HCT116 (cell line): ENCODE measurements around the gene ACTR6. TPM values are rescaled to one million over a fixed set of nuclear protein-coding genes. Genes with fewer than 3 reads are reported as not detected.

ENCODE experiments used
- ATAC-seq: fragments of 200-7000 bp; cut with Tn5 transposase; 2 replicates; pipeline ENCODE4 v1.9.1; 2020; ENCODE audit warnings: mild to moderate bottlenecking, moderate library complexity
- BruUV-seq: library from RNA; stranded (reverse); fragments of 400-500 nt; replicated peaks from 2 replicates; lab custom pipeline; 2021; lab: Mats Ljungman, UMichigan
- CTCF ChIA-PET: fragments of 300-600 bp; sonication (Branson Sonifier 250); formaldehyde crosslinking; loops from one replicate; lab custom pipeline; 2021; ENCODE audit warnings: antibody characterized with exemption; lab: Charles Lee
- POLR2A ChIA-PET: fragments of 300-600, 350-600 bp; sonication (Branson Sonifier 250); formaldehyde crosslinking; loops from one replicate; lab custom pipeline; 2021; ENCODE audit warnings: antibody characterized with exemption; lab: Charles Lee
- RAD21 ChIA-PET, 2 experiments: fragments of 300-600 bp; sonication (Branson Sonifier 250); formaldehyde crosslinking; loops; one replicate each; lab custom pipeline; 2023; ENCODE audit warnings: low total read pairs in 2 of 2; ENCODE audit not compliant: uncharacterized antibody in 2 of 2, unreplicated experiment in 2 of 2, low non-redundant PET in 1 of 2; lab: Charles Lee
- DNase-seq: peaks from one replicate; pipeline ENCODE4 v3.0.0-alpha.2; 2010; ENCODE audit warnings: low read depth, low spot score
- H2AFZ ChIP-seq: fragments of 200-600 bp; shearing (Covaris generic), sonication (generic); 2 replicates; pipeline ENCODE4 v1.6.1; 2017; ENCODE audit warnings: low read depth, mixed run types, mixed read lengths, antibody characterized with exemption, low read length; ENCODE audit not compliant: poor library complexity, severe bottlenecking
- H3K27ac ChIP-seq: 2 replicates; pipeline ENCODE4 v1.5.1; 2012; ENCODE audit warnings: low read depth, low read length
- H3K27me3 ChIP-seq: fragments of 200-600 bp; sonication (generic); 2 replicates; pipeline ENCODE4 v1.6.1; 2016; ENCODE audit warnings: mixed run types, low read length, mixed read lengths; ENCODE audit not compliant: insufficient read depth
- H3K36me3 ChIP-seq, 2 experiments: fragments of 200-500 bp in 1 of 2; fragments of 200-600 bp in 1 of 2; sonication (Bioruptor generic) in 1 of 2; sonication (generic) in 1 of 2; 2 replicates each; pipeline versions ENCODE4 v1.5.1 to v1.6.1; 2014 to 2016; ENCODE audit warnings: low read length in 2 of 2, inconsistent platforms in 1 of 2, mixed read lengths in 1 of 2, mixed run types in 1 of 2; ENCODE audit not compliant: insufficient read depth in 2 of 2, control insufficient read depth in 1 of 2
- H3K4me1 ChIP-seq, 2 experiments: fragments of 200-600 bp in 1 of 2; sonication (generic) in 1 of 2; 2 replicates each; pipeline versions ENCODE4 v1.5.1 to v1.6.1; 2012 to 2017; ENCODE audit warnings: low read length in 2 of 2, inconsistent platforms in 1 of 2, mild to moderate bottlenecking in 1 of 2, mixed read lengths in 1 of 2, mixed run types in 1 of 2, moderate library complexity in 1 of 2; ENCODE audit not compliant: insufficient read depth in 2 of 2, control insufficient read depth in 1 of 2
- H3K4me2 ChIP-seq: fragments of 200-600 bp; sonication (generic); 2 replicates; pipeline ENCODE4 v1.6.1; 2017; ENCODE audit warnings: mixed run types, low read length, mixed read lengths
- H3K4me3 ChIP-seq, 2 experiments: fragments of 200-600 bp in 1 of 2; sonication (generic) in 1 of 2; replicated peaks in 1 of 2; 2 replicates each; pipeline ENCODE4 v1.5.1; 2011 to 2016; ENCODE audit warnings: low read length in 2 of 2, control low read depth in 1 of 2, low read depth in 1 of 2, mild to moderate bottlenecking in 1 of 2, mixed read lengths in 1 of 2, mixed run types in 1 of 2
- H3K79me2 ChIP-seq: fragments of 200-600 bp; sonication (generic); 2 replicates; pipeline ENCODE4 v1.6.1; 2017; ENCODE audit warnings: mild to moderate bottlenecking, mixed run types, low read length, moderate library complexity, mixed read lengths; ENCODE audit not compliant: insufficient read depth
- H3K9ac ChIP-seq: fragments of 200-600 bp; sonication (generic); 2 replicates; pipeline ENCODE4 v1.6.1; 2016; ENCODE audit warnings: low read length, mixed read lengths
- H3K9me2 ChIP-seq: fragments of 200-600 bp; sonication (generic), shearing (Covaris generic); 2 replicates; pipeline ENCODE4 v1.6.1; 2017; ENCODE audit warnings: mixed run types, mild to moderate bottlenecking, moderate library complexity; ENCODE audit not compliant: insufficient read depth
- H3K9me3 ChIP-seq, 2 experiments: fragments of 200-500 bp in 1 of 2; fragments of 200-600 bp in 1 of 2; sonication (Bioruptor generic) in 1 of 2; sonication (generic) in 1 of 2; 2 replicates each; pipeline ENCODE4 v1.6.1; 2014 to 2017; ENCODE audit warnings: low read length in 2 of 2, mixed read lengths in 2 of 2, inconsistent platforms in 1 of 2, low read depth in 1 of 2, mild to moderate bottlenecking in 1 of 2, mixed run types in 1 of 2, moderate library complexity in 1 of 2; ENCODE audit not compliant: control insufficient read depth in 1 of 2, insufficient read depth in 1 of 2
- H4K20me1 ChIP-seq: fragments of 200-600 bp; sonication (generic), shearing (Covaris generic); 2 replicates; pipeline ENCODE4 v1.6.1; 2017; ENCODE audit warnings: mixed run types, mild to moderate bottlenecking, moderate library complexity; ENCODE audit not compliant: insufficient read depth
- CBX3 ChIP-seq: IDR thresholded peaks from 2 replicates; pipeline ENCODE4 v1.6.1; 2012; ENCODE audit warnings: low read depth
- CEBPB ChIP-seq: IDR thresholded peaks from 2 replicates; pipeline ENCODE4 v1.6.1; 2012; ENCODE audit warnings: low read depth
- EGR1 ChIP-seq: IDR thresholded peaks from 2 replicates; pipeline ENCODE4 v1.6.1; 2012; ENCODE audit warnings: low read depth
- ELF1 ChIP-seq: IDR thresholded peaks from 2 replicates; pipeline ENCODE4 v1.6.1; 2012; ENCODE audit warnings: low read depth, borderline replicate concordance
- EZH2phosphoT487 ChIP-seq: fragments of 200-600 bp; IDR thresholded peaks from 2 replicates; pipeline ENCODE4 v1.6.1; 2018; ENCODE audit warnings: antibody characterized with exemption, borderline replicate concordance
- FOSL1 ChIP-seq: IDR thresholded peaks from 2 replicates; pipeline ENCODE4 v1.6.1; 2012; ENCODE audit warnings: low read depth
- JUND ChIP-seq: IDR thresholded peaks from 2 replicates; pipeline ENCODE4 v1.6.1; 2012
- POLR2A ChIP-seq: IDR thresholded peaks from 2 replicates; pipeline ENCODE4 v1.7.0; 2011; ENCODE audit warnings: borderline replicate concordance; ENCODE audit not compliant: insufficient read depth, insufficient read length; ENCODE audit errors: extremely low read depth
- POLR2AphosphoS5 ChIP-seq: IDR thresholded peaks from 2 replicates; pipeline ENCODE4 v1.6.1; 2011; ENCODE audit warnings: mild to moderate bottlenecking, low read depth, low read length, moderate library complexity
- RAD21 ChIP-seq: IDR thresholded peaks from 2 replicates; pipeline ENCODE4 v1.6.1; 2012; ENCODE audit warnings: low read depth, mild to moderate bottlenecking
- SIN3A ChIP-seq: IDR thresholded peaks from 2 replicates; pipeline ENCODE4 v1.6.1; 2012; ENCODE audit warnings: low read depth
- TCF7L2 ChIP-seq: IDR thresholded peaks from 2 replicates; pipeline ENCODE4 v1.7.0; 2011; ENCODE audit warnings: borderline replicate concordance, inconsistent platforms; ENCODE audit not compliant: insufficient read depth, insufficient read length; ENCODE audit errors: extremely low read depth
- YY1 ChIP-seq: IDR thresholded peaks from 2 replicates; pipeline ENCODE4 v1.6.1; 2011; ENCODE audit warnings: low read length, low read depth, moderate library complexity, mild to moderate bottlenecking; ENCODE audit not compliant: insufficient replicate concordance; ENCODE audit errors: extremely low read depth
- ZFX ChIP-seq: fragments of 450-650 bp; IDR thresholded peaks from 2 replicates; pipeline ENCODE4 v1.6.1; 2017
- ZNF274 ChIP-seq: fragments of 200-500 bp; sonication (Bioruptor generic); IDR thresholded peaks from 2 replicates; pipeline ENCODE4 v1.6.1; 2014; ENCODE audit warnings: mild to moderate bottlenecking, low read depth, low read length, inconsistent platforms
- intact Hi-C: fragments of 100-400 bp; cut with micrococcal nuclease; formaldehyde crosslinking; loops from 2 replicates; pipeline ENCODE4 v1.10.0; 2022
- total RNA-seq: library from RNA; stranded (reverse); gene quantifications from one replicate; pipeline ENCODE4 v1.2.1, GENCODE V29; 2021; ENCODE audit not compliant: unreplicated experiment
- TF ChIP-seq, protein P1 (sequence below): IDR thresholded peaks from 2 replicates; pipeline ENCODE4 v1.6.1; 2011; ENCODE audit warnings: mild to moderate bottlenecking, low read length, moderate library complexity; ENCODE audit not compliant: insufficient replicate concordance; ENCODE audit errors: extremely low read depth
- TF ChIP-seq, protein P2 (sequence below): IDR thresholded peaks from 2 replicates; pipeline ENCODE4 v1.6.1; 2012; ENCODE audit warnings: low read depth
- TF ChIP-seq, protein P3 (sequence below): IDR thresholded peaks from 2 replicates; pipeline ENCODE4 v1.6.1; 2012
- TF ChIP-seq, protein P4 (sequence below): IDR thresholded peaks from 2 replicates; pipeline ENCODE4 v1.6.1; 2012

Gene ACTR6
- total RNA-seq, 1 experiment from 2014 or later = 40.4 TPM

DNA sequence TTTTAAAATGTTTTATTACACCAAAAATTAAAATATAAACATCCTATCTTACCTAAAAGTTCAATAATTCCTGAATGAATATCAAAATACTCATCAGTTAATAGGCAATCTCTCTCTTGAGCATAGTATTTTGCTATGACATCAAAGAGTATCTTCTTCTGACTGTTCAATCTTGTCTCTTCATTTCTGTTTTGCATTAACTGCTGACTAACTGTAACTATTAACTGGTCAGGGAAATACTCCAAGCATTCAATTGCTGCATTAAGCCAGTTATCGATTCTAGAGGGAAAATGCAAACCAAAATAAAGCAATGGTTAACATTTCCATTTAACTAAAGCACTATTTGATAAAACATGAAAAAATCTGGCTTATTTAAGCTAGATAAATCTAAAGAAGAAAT lies 52.8 kb downstream of the ACTR6 start (continued):
- TF ChIP-seq, protein P1, sequence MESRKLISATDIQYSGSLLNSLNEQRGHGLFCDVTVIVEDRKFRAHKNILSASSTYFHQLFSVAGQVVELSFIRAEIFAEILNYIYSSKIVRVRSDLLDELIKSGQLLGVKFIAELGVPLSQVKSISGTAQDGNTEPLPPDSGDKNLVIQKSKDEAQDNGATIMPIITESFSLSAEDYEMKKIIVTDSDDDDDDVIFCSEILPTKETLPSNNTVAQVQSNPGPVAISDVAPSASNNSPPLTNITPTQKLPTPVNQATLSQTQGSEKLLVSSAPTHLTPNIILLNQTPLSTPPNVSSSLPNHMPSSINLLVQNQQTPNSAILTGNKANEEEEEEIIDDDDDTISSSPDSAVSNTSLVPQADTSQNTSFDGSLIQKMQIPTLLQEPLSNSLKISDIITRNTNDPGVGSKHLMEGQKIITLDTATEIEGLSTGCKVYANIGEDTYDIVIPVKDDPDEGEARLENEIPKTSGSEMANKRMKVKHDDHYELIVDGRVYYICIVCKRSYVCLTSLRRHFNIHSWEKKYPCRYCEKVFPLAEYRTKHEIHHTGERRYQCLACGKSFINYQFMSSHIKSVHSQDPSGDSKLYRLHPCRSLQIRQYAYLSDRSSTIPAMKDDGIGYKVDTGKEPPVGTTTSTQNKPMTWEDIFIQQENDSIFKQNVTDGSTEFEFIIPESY = no peak
- TF ChIP-seq EGR1 = no peak

DNA sequence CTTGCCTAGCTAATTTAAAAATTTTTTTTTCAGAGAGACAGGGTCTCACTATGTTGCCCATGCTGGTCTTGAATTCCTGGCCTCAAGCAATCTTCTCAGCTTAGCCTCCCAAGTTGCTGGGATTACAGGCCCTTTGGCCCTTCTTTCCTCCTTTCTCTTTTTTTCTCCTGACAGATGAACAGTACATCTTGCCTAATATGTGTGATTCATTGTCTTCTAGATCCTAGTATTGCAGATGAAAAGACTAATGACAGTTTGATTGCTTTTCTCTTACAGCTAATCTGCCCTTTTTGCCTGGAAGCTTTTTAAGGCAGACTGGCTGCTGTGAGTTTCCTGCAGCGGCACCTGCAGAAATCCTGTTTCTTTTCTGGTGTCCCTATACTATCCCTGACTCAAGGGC lies 54.3 kb downstream of the ACTR6 start:
- Histone ChIP-seq H3K27me3 (no peaks in the 10 kb centered on the region), H3K9me2 (no peaks in the 10 kb centered on the region), H3K4me1 (no peaks in the 10 kb centered on the region), H3K36me3 (no peaks in the 10 kb centered on the region), H3K4me3 (no peak overlapping the region), H3K79me2 (no peaks in the 10 kb centered on the region), H2AFZ (no peak overlapping the region), H3K27ac (no peak overlapping the region), H3K4me2 (no peak overlapping the region), H3K9me3 (no peaks in the 10 kb centered on the region), H4K20me1 (no peaks in the 10 kb centered on the region), H3K9ac (no peak overlapping the region)
- ATAC-seq (no peak), DNase-seq (no peak)
- intact Hi-C loops = no loop called here
- ChIA-PET CTCF (interaction anchor here (1.4 kb wide), 1 partner anchor 20 kb away, joined by 4 read pairs; no protein-coding TSS in a partner anchor), RAD21 (no interaction called here), POLR2A (no interaction called here)
- no TSS peak for BruUV-seq
- no peak for TF ChIP-seq FOSL1
- TF ChIP-seq POLR2AphosphoS5 = no peak
- TF ChIP-seq, protein P2, sequence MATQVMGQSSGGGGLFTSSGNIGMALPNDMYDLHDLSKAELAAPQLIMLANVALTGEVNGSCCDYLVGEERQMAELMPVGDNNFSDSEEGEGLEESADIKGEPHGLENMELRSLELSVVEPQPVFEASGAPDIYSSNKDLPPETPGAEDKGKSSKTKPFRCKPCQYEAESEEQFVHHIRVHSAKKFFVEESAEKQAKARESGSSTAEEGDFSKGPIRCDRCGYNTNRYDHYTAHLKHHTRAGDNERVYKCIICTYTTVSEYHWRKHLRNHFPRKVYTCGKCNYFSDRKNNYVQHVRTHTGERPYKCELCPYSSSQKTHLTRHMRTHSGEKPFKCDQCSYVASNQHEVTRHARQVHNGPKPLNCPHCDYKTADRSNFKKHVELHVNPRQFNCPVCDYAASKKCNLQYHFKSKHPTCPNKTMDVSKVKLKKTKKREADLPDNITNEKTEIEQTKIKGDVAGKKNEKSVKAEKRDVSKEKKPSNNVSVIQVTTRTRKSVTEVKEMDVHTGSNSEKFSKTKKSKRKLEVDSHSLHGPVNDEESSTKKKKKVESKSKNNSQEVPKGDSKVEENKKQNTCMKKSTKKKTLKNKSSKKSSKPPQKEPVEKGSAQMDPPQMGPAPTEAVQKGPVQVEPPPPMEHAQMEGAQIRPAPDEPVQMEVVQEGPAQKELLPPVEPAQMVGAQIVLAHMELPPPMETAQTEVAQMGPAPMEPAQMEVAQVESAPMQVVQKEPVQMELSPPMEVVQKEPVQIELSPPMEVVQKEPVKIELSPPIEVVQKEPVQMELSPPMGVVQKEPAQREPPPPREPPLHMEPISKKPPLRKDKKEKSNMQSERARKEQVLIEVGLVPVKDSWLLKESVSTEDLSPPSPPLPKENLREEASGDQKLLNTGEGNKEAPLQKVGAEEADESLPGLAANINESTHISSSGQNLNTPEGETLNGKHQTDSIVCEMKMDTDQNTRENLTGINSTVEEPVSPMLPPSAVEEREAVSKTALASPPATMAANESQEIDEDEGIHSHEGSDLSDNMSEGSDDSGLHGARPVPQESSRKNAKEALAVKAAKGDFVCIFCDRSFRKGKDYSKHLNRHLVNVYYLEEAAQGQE = no peak
- TF ChIP-seq, protein P1 = no peak
- no peak for TF ChIP-seq EGR1
- TF ChIP-seq TCF7L2 = no peak
- TF ChIP-seq RAD21 = no peak
- TF ChIP-seq, protein P3, sequence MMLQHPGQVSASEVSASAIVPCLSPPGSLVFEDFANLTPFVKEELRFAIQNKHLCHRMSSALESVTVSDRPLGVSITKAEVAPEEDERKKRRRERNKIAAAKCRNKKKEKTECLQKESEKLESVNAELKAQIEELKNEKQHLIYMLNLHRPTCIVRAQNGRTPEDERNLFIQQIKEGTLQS = no peak
- TF ChIP-seq POLR2A = no peak
- TF ChIP-seq EZH2phosphoT487 = no peak
- no peak for TF ChIP-seq JUND
- no peak for TF ChIP-seq CEBPB
- TF ChIP-seq ZFX = no peak
- TF ChIP-seq, protein P4, sequence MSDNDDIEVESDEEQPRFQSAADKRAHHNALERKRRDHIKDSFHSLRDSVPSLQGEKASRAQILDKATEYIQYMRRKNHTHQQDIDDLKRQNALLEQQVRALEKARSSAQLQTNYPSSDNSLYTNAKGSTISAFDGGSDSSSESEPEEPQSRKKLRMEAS = no peak
- TF ChIP-seq CBX3 = no peak
- no peak for TF ChIP-seq SIN3A
- no peak for TF ChIP-seq YY1
- no peak for TF ChIP-seq ELF1
- no peak for TF ChIP-seq ZNF274
